Activated CD4-positive, alpha-beta T cell treated with anti-CD3 and anti-CD28 coated beads, Interleukin-2, amount 50 U/mL, for 48 hours (primary cell): Measurements from ENCODE around the gene PLA2G5.
A peak's percentile ranks its signal among the peaks of the same experiment; 100 is the strongest.
"Not testable (repeated sequence)": the region's sequence is repeated elsewhere in the genome, so short reads cannot be mapped to it uniquely, and the experiment has no call there.

Experiments
- DNase-seq, 2 experiments: peaks; one replicate each; pipeline ENCODE4 v3.0.0-alpha.2; 2020

The PLA2G5 gene

GRCh38 chr1:20123722-20124455 lies 53.9 kb downstream of the PLA2G5 start:
- DNase-seq: no peak

- peak; percentile 5 to 6 for DNase-seq
Observed at GRCh38 chr1:20124456-20125057, 54.6 kb downstream of the PLA2G5 start.

- no peak for DNase-seq
Observed at GRCh38 chr1:20125100-20125499, 55.1 kb downstream of the PLA2G5 start.

- no peak for DNase-seq
Observed at GRCh38 chr1:20126041-20126805, 56.2 kb downstream of the PLA2G5 start.

- DNase-seq: no peak
Observed at GRCh38 chr1:20126806-20127440, 56.9 kb downstream of the PLA2G5 start.

- DNase-seq: not testable (repeated sequence)
Observed at GRCh38 chr1:20130518-20130917, 60.5 kb downstream of the PLA2G5 start.

- DNase-seq: no peak
Observed at GRCh38 chr1:20134995-20135394, 65.0 kb downstream of the PLA2G5 start.

GRCh38 chr1:20136249-20136648 lies 66.3 kb downstream of the PLA2G5 start:
- no peak for DNase-seq

- no peak for DNase-seq
Observed at GRCh38 chr1:20137055-20137454, 67.1 kb downstream of the PLA2G5 start.

GRCh38 chr1:20137604-20138003 lies 67.6 kb downstream of the PLA2G5 start:
- no peak for DNase-seq

- no peak for DNase-seq
Observed at GRCh38 chr1:20138346-20138745, 68.4 kb downstream of the PLA2G5 start.

GRCh38 chr1:20138961-20139550 lies 69.1 kb downstream of the PLA2G5 start, which contains the start of gene PLA2G2F:
Gene PLA2G2F (plus strand): TSS chr1:20139323. CDS start chr1:20139428, 105 bp downstream.
- DNase-seq: no peak

GRCh38 chr1:20139776-20140612 lies 70.0 kb downstream of the PLA2G5 start:
- DNase-seq: no peak

- no peak for DNase-seq
Observed at GRCh38 chr1:20141001-20141400, 71.0 kb downstream of the PLA2G5 start.

GRCh38 chr1:20141466-20141865 lies 71.5 kb downstream of the PLA2G5 start:
- no peak for DNase-seq
